Inflammatory macrophage treated with lipopolysaccharide for 1 hour (primary cell): ENCODE results near the gene HSP90AB1.

Experiments
- DNase-seq, 2 donors: peaks; one replicate each; pipeline ENCODE4 v3.0.0-alpha.2; 2020 to 2022

The HSP90AB1 gene

DNA sequence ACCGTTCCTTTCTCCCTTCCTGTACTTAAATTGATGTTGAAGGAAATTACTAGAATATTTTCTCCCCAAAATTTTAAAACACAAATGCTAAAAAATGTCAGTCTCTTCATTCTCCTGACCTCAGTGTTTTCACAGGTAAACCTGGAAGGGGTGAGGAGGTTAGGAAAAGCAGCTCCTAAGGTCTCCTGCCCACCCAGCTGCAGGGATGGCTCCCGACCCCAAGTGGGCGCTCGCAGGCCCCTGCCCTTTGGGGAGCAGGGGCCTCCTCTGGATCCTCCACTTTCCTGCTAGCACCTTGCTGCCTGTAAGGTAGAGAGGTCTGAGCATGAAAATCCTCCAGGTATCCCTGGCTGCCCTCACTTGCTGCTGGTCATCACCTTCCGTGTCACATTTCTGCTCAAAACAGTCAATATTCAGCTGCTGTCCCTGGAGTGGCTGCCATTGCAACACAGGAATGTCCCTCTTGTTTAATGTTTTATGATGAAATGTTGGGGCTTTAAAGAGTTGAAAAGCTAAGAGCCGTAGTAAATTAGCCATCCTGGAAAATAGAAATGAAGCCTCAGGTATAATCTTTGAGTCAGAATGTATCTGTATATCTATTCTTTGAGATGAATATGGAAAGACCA lies 10.9 kb upstream of the HSP90AB1 start:
- no peak for DNase-seq

DNA sequence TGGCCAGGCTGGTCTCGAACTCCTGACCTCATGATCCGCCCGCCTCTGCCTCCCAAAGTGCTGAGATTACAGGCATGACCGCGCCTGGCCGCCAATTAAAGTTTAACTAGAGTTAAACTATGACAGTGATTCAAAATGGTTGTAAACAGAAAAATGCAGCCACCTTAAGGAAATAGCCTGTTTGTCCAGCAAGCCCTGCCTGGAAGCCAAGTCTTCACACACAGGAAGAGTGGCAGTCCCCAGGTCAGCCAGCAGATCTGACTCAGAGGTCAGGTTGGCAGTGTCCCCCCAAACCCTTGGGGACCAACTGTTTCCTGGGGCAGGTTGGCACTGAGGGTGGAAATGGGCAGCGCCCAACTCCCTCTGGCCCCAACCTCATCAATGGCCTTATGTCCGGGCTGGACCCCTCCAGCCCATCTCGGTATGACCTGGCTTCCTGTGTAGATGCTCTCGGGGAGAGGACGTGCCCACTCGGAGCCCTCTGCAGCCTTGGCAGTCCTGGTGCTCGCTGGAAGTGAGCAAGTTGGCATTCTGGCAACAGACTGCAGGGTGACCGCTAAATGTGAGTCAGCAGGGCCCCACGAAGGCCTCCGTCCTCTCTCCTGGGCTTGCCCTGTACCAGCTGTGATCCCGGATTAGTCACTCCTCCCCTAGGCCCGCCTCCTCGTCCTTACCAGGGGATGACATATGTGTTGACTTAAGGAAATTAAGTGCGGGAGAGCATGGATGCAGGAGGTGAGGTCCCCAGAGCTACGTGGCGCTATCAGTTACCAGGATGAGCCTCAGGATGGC lies 9.7 kb upstream of the HSP90AB1 start:
- peak; percentile 91 to 93 for DNase-seq

DNA sequence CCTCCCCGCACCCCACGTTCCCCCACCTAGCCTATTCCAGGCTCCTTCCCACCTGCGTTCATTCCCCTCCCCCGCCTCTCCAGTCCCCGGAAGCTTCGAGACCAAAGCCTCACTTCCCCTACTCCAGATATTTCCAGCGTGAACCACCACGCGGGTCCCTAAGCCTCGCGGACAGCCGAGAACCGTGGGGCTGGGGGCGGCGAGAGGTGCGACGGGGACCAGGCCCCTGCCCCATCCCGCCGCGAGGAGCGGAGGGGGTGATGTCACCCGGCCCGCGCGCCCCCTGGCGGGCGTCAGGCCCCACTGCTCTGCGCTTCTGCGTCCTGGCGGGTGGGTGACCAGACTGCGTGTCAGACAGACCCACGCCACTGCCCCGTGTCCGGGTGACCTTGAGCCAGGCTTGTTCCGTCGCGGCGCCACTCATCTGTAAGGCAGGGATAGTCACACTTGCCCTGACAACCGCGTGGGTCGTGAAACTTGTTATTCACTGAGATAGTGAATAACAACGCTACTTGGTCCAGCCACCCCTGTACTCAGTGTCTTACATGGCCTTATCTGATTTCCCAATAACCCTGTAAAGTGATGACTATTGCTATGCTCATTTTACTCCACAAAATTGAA lies 9.0 kb upstream of the HSP90AB1 start:
- peak; percentile 71 to 86 for DNase-seq

DNA sequence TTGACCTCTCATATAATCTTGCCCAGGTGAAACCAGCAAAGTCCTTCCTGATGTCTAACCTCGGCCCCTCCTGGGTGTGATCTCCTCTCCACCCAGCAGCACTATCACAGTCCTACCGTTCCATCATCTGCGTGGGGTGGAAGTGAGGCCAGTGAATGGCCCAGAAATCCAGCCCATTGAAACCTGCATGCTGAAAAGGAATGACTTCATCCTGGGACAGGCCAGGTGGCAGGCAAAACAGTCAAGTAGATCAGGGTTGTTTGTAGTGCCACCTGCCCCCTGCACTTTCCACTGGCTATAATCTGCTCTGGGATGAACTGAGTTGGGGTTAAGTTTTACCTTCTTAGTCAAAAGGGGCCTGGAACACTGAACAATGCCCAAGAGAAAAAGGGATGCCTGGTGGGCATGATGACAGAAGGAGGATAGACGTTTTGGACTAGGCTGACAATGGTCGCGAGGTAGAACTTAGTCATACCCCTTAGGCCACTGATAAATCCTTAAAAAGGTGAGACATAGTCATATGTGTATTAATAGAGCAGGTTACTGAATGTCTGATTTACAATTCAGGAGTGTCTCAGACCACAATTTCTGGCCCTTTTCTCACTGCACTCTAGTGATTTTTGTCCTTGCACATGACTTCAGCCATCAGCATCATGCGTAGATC lies 8.1 kb upstream of the HSP90AB1 start:
- no peak for DNase-seq

DNA sequence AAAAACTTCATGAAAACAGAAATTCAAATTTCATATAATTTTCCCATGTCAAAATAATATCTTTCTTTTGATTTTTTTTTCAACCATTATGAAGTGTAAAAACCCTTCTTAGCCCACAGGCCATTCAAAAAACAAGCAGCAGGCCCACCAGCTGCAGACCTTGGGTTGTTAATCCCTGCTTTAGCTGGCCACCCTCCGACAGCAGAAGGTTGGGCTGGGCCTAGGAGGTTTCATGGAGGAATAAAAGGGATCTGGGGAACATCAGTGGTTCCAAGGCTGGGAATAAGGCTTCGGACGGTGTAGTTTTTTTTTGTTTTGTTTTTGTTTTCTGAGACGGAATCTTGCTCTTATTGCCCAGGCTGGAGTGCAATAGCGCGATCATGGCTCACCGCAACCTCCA lies 3.6 kb upstream of the HSP90AB1 start:
- DNase-seq = no peak

DNA sequence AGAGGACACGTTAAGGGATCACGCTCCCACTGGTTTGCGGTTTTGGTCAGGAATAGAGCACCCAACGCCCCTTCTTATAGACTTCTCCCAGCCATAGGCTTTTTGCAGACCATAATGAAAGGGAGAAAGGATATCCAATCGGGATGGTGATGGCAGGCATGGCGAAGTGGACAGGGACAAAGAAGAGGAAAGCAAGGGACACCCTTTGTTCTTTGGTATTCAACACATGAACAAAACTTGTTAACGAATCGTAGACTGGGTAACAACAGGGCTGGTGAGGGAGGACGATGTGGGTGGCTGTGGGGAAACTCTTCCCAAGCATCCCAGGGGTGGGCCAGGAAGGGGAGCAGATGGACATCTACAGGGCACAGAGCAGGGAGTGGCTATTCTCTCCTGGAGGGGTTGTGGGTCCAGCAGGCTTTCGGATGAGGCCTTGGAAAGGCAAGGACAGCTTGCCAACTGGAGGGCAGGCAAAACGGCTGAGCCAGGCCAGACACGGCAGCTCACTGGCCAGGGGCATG lies 1.4 kb upstream of the HSP90AB1 start:
- DNase-seq = no peak

DNA sequence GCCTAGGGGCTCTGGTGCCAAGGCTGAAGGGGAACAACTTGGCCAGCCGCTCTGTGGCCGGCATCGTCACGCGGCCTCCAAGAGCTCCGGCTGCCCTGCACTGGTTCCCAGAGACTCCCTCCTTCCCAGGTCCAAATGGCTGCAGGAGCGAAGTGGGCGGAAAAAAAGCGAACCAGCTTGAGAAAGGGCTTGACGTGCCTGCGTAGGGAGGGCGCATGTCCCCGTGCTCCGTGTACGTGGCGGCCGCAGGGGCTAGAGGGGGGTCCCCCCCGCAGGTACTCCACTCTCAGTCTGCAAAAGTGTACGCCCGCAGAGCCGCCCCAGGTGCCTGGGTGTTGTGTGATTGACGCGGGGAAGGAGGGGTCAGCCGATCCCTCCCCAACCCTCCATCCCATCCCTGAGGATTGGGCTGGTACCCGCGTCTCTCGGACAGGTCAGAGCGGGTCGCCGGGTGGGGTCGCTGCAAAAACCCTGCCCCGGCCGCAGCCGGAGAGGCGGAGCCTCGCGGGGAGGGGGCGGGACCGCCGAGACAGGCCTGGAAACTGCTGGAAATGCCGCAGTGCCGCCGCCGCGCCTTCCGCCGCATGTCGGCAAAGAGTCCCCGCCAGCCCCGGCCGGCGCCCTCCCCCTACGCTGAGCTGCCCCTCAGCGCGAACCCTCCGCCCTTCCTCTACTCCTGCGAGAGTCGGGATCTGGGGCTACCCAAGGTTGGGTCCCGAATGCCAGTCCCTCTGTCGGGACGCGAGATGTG lies 814 bp upstream of the HSP90AB1 start:
- peak; percentile 61 to 72 for DNase-seq

DNA sequence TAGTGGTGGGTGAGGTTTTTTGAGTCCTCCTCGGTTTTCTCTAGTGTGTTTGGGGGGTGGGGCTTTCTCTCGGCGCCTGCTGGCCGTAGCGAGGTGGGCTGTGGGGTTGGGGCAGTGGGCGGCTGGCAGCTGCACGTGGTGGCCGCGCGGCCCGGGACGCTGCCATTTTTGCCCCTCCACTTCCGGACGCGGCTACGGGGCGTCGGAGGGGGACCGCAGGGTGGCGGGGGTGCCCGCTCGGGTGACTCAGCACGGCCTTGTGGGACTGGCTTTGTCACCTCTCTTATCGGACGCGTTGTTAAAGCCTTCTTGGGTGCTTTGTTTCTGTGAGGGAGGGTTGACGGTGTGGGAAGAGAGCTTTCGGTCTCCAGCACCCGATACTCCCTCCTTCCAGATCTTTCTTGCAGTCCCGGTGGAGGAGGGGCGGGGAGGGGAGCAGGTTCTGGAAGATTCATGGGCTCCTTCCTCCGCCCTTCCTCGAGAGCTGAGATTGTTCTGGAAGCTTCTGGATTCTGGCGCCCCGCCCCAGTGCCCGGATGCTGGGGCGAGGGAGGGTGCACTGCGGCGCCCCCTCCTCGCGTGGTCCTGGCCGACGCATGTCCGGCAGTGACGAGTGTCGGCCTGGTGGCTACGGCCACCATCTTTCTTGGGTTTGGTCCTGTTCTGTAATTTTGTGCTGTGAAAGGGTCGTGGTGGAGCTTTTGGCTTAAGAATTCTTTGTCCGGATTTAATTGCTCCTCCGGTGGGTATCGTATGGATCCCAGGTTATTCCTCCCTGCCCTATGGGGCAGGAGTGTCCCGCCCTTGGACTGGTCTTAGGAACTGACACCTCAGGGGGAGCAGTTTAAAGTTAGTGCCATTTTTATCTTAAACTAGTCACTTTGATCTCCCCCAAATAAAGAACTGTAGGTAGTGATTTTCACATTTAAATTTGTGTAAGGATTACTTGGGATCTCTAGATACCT lies 719 bp downstream of the HSP90AB1 start:
- peak; percentile 77 to 78 for DNase-seq

DNA sequence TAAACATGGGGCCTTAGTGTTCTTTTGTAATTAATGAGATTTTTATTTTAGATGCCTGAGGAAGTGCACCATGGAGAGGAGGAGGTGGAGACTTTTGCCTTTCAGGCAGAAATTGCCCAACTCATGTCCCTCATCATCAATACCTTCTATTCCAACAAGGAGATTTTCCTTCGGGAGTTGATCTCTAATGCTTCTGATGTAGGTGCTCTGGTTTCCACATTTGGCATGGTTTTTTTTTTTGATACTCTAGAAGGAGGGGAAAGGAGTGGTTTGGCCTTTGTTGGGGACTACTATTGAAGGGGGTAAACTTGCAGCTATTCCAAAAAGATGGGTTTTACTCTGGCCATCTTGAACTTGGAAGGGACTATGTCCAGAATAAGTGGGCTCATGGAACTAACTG lies 1.7 kb downstream of the HSP90AB1 start:
- DNase-seq = no peak

DNA sequence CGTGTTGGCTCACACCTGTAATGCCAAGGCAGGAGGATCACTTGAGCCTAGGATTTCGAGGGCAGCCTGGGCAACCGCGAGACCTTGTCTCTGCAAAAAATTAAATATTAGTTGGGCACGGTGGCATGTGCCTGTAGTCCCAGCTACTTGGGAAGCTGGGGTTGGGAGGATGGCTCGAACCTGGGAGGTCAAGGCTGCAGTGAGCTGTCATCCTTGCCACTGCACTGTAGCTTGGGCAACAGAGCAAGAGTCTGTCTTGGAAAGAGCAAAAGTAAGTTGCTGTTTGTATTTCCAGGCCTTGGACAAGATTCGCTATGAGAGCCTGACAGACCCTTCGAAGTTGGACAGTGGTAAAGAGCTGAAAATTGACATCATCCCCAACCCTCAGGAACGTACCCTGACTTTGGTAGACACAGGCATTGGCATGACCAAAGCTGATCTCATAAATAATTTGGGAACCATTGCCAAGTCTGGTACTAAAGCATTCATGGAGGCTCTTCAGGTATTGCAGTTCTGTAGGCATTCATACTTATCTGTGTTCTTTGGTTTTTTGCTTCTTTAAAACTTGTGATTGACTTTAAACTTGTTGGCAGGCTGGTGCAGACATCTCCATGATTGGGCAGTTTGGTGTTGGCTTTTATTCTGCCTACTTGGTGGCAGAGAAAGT lies 2.3 kb downstream of the HSP90AB1 start:
- DNase-seq = no peak

DNA sequence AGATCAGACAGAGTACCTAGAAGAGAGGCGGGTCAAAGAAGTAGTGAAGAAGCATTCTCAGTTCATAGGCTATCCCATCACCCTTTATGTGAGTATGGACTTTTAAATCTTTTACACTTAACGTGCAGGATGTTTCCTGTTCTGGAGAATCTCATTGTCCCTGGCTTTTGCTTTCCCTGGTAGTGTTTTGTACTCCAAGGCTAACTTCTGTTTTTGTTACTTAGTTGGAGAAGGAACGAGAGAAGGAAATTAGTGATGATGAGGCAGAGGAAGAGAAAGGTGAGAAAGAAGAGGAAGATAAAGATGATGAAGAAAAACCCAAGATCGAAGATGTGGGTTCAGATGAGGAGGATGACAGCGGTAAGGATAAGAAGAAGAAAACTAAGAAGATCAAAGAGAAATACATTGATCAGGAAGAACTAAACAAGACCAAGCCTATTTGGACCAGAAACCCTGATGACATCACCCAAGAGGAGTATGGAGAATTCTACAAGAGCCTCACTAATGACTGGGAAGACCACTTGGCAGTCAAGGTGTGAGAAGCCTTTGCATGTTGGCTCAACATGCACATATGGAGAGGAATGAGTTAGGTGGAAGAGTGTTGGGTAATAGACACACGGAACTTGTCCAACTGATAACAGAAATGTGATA lies 3.3 kb downstream of the HSP90AB1 start:
- DNase-seq = no peak

DNA sequence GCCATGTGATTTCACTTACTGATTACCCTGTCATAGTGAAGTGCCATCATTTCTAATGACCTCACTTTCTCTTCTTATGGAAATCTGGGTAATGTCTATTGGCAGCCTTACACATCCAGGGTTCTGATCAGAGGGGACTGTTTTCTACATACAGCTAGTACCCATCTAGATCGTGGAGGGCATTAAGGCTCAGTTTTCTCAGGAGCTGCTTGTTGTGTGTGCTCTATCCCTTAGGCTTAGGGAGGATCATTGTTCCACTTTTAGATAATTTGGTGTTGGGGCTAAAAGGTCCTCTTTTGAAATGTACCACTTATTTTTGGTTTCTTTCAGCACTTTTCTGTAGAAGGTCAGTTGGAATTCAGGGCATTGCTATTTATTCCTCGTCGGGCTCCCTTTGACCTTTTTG lies 3.8 kb downstream of the HSP90AB1 start:
- DNase-seq = no peak

DNA sequence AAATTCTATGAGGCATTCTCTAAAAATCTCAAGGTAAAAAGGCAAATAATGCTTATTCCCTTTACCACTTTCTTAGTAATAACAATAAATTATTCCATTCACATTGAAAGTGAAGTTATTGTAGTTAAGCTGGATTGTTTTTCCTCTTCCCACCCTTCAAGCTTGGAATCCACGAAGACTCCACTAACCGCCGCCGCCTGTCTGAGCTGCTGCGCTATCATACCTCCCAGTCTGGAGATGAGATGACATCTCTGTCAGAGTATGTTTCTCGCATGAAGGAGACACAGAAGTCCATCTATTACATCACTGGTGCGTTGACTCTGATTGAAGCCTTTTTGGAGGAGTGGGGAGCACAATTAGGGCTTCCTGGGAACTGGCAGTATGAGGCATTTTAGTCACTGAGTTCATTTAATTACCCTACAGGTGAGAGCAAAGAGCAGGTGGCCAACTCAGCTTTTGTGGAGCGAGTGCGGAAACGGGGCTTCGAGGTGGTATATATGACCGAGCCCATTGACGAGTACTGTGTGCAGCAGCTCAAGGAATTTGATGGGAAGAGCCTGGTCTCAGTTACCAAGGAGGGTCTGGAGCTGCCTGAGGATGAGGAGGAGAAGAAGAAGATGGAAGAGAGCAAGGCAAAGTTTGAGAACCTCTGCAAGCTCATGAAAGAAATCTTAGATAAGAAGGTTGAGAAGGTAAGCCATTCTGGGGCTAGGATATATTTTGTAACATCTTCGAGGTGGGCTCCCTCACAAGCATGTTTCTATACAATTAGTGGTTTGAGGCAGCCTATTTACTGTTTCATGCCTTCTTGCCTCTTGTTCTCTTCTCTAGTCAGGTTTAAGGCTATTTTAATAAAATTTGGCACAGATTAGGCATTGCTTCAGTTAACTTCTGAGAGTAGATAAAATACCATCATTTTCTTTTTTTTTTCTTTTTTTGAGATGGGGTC lies 4.9 kb downstream of the HSP90AB1 start:
- no peak for DNase-seq

DNA sequence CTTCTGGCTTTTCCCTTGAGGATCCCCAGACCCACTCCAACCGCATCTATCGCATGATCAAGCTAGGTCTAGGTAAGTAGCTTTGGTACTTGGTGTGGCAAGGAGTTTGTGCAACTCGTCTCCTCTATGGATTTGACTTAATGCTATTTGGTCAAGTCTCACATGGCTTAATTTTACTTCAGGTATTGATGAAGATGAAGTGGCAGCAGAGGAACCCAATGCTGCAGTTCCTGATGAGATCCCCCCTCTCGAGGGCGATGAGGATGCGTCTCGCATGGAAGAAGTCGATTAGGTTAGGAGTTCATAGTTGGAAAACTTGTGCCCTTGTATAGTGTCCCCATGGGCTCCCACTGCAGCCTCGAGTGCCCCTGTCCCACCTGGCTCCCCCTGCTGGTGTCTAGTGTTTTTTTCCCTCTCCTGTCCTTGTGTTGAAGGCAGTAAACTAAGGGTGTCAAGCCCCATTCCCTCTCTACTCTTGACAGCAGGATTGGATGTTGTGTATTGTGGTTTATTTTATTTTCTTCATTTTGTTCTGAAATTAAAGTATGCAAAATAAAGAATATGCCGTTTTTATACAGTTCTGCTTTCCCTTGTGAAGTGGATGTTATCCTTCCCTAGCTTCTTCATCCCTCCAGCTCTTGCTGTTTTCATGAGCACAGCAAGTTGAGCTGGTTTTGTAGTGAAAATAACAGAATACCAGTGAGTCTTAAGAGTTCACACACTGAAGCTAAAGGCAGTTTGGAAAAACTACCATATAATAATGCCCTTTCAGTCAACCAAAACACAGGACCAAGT lies 6.6 kb downstream of the HSP90AB1 start:
- DNase-seq = peak in 1 of 2 donors; percentile 70

DNA sequence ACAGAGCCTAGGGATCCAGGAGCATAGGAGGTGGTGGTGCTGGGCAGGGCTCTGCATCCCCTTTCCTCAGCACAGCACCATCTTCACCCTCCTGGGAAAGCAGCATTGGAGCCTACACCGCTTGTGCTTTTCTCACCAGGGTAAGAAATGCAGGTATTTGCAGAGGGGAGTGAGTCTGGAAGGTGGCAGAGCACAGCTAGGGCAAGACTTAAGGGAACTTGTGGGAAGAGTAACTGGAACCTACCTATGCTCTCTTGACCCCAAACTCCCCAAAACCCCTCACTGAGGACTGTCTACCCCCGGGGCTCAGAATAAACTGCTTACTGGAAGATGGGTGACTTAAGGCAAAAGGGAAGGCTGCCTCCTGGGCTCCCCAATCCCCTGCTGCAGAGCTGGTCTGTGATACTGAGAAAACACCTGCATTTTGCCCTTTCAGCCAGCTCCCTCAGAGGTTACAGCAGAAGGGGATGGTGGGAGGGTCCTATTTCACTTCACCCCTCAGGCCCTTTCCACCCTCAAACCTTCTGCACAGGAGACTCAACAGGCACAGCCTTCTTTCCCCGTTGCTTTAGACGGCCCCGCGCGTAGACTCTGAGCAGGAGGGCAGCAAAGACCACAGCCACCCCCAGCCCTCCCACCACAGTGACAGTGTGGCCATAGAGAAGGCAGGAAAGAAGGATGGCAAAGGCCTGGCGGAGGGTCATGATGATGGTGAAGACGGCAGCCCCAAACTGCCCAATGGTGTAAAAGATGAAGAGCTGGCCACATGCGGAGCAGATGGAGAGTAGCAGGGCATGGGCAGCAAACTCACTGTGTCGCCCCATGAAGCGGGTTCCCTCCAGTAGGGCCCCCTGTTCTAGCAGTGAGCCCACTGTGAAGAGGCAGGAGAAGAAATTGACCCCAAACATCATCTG lies 7.5 kb downstream of the HSP90AB1 start:
- DNase-seq = no peak

DNA sequence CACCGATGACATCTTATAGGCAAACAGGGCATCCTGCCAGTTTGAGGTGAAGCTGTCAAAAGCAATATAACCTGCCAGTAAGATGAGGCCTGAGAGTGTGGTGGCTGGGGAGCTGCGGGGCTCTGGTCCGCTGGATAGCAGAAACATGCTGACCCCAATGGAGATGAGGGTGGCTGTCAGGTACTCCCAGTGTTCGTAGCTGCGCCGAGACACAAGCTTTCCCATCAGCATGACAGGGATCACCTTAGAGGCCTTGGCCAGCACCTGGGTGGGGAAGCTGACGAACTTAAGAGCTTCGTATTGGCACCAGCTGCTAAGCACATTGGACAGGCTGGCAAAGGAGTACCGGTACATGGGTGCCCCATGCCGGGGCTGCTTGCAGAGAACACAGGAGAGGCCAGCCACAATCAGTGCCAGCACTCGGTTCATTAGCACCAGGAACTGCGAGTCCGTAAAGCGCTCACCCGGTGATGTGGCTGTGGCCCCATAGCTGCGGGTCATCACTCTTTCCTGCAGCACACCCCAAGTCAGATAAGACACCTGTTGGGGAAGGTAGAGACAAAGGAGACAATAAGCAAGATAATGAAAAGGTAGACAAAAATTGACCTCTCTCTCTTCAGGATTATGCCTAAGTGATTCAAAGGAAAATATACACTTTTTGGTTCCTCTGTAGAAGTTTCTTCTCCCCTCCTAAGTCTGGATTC lies 8.4 kb downstream of the HSP90AB1 start:
- DNase-seq = no peak
